ENCODE data around the gene ESPN. TPM values are rescaled to one million over a fixed set of nuclear protein-coding genes. Genes with fewer than 3 reads are reported as not detected.

ESPN gene
- total RNA-seq, 1 experiment from 2014 or later: 53.1 TPM

- no peak overlapping the region for H2AFZ ChIP-seq (ENCODE audit: low read length)
- no peak overlapping the region for H4K8ac ChIP-seq (replicated peaks; ENCODE audit: insufficient read length, low read depth, low read length)
- Mint-ChIP-seq H3K27me3 (ENCODE audit: low read depth) (peaks cover 2% of the 10 kb centered on the region), H3K27ac (peak overlapping the region; percentile 51 to 91 (median 79); a peak in 4 of 7 replicates), H3K4me3 (peak overlapping the region; percentile 69 to 80), H3K4me1 (peaks cover 21 to 38% of the 10 kb centered on the region in 2 experiments), H3K36me3 (ENCODE audit: insufficient read depth in 1 of 3, low read depth in 3 of 3) (no peaks in the 10 kb centered on the region; a peak in 1 of 7 replicates), H3K9me3 (no peaks in the 10 kb centered on the region)
- H3K9me3 ChIP-seq (ENCODE audit: control insufficient read depth, low read depth, low read length): no peaks in the 10 kb centered on the region
- no peak overlapping the region for H2BK5ac ChIP-seq (ENCODE audit: insufficient read length, low read length)
- H3K9ac ChIP-seq (ENCODE audit: extremely low read depth, insufficient read length, low read length): no peak overlapping the region
- H4K5ac ChIP-seq (ENCODE audit: insufficient read length, low read depth, low read length): no peak overlapping the region
- H3K27ac ChIP-seq (ENCODE audit: insufficient read length, low read depth, low read length): no peak overlapping the region
- no peaks in the 10 kb centered on the region; the same call in 1 of the 2 replicates for H3K4me1 ChIP-seq (ENCODE audit: insufficient read depth, low read length)
- no peak overlapping the region for H3T11ph ChIP-seq (ENCODE audit: low read length)
- H2BK20ac ChIP-seq (ENCODE audit: low read depth, low read length, poor library complexity, severe bottlenecking): no peak overlapping the region
- WGBS (ENCODE audit: extremely low coverage, insufficient read length, low lambda C conversion rate): no CpG with 5 or more reads among the region's 67 CpGs
- H3K23me2 ChIP-seq (ENCODE audit: insufficient read length, low read depth, low read length, poor library complexity, severe bottlenecking): peaks cover 2% of the 10 kb centered on the region
- peak; percentile 29; the same call in 1 of the 3 replicates for TF ChIP-seq CTCF (conservative IDR thresholded peaks at IDR 0.05)
- H2BK12ac ChIP-seq (ENCODE audit: insufficient read length, low read depth, low read length): no peak overlapping the region
- H3K4me2 ChIP-seq (ENCODE audit: insufficient read depth, insufficient read length, low read length): peak overlapping the region; percentile 35
- peak overlapping the region; percentile 45; the same call in 1 of the 2 replicates for H3K14ac ChIP-seq (ENCODE audit: insufficient read depth, low read length)
- no peak overlapping the region for H2BK120ac ChIP-seq (ENCODE audit: low read depth, low read length, poor library complexity, severe bottlenecking)
- peak; percentile 83 for DNase-seq
- H3K79me2 ChIP-seq (ENCODE audit: insufficient read depth, low read length): no peaks in the 10 kb centered on the region
- no peaks in the 10 kb centered on the region for H3K27me3 ChIP-seq (ENCODE audit: insufficient read depth, low read length)
- H4K20me1 ChIP-seq (ENCODE audit: control insufficient read depth, insufficient read depth, insufficient read length): no peaks in the 10 kb centered on the region
- H4K91ac ChIP-seq (ENCODE audit: insufficient read length, low read depth, low read length): no peak overlapping the region
- no peak overlapping the region for H3K23ac ChIP-seq (ENCODE audit: insufficient read length, low read depth, low read length)
- no peak overlapping the region for H3K4ac ChIP-seq (ENCODE audit: low read depth, low read length)
- H3K18ac ChIP-seq (ENCODE audit: insufficient read length, low read depth, low read length): peak overlapping the region; percentile 81
- no peak overlapping the region for H2BK15ac ChIP-seq (ENCODE audit: low read depth, low read length)
- no peak overlapping the region for H3K56ac ChIP-seq (ENCODE audit: insufficient read length, low read depth, low read length)
- no peaks in the 10 kb centered on the region for H3K79me1 ChIP-seq (ENCODE audit: insufficient read depth, low read depth, low read length, poor library complexity, severe bottlenecking)
- no peak overlapping the region for H2AK5ac ChIP-seq (ENCODE audit: insufficient read length, low read length)
Observed at GRCh38 chr1:6447016-6447817, 22.6 kb downstream of the ESPN start.
